Measurements from ENCODE around the gene ANKRD13A. TPM values are rescaled to one million over a fixed set of nuclear protein-coding genes. Genes with fewer than 3 reads are reported as not detected.

ANKRD13A gene
- total RNA-seq, 1 donor from 2014 or later, result 108 TPM

- Histone ChIP-seq H3K9me3 (no peaks in the 10 kb centered on the region), H3K4me3 (no peak overlapping the region), H3K36me3 (peaks cover 0 to 59% of the 10 kb centered on the region in 2 donors), H3K27me3 (no peaks in the 10 kb centered on the region), H3K27ac (no peak overlapping the region), H3K4me1 (no peaks in the 10 kb centered on the region)
- intact Hi-C loops (cut with DNase I), result no loop called here
- DNase-seq (ENCODE audit: extremely low spot score in 2 of 2), result no peak
- no peak for TF ChIP-seq POLR2A (IDR thresholded peaks at IDR 0.05)
- no peak for TF ChIP-seq POLR2AphosphoS5 (IDR thresholded peaks at IDR 0.05; ENCODE audit: insufficient read depth in 1 of 2, low read depth in 1 of 2)
- TF ChIP-seq CTCF (IDR thresholded peaks at IDR 0.05), result no peak
Observed at GRCh38 chr12:109961201-109961600, 38.0 kb upstream of the ANKRD13A start.

- no peak overlapping the region for H3K27ac ChIP-seq
- H3K4me3 ChIP-seq, result no peak overlapping the region
- H3K27me3 ChIP-seq, result no peaks in the 10 kb centered on the region
- peaks cover 0 to 59% of the 10 kb centered on the region in 2 donors for H3K36me3 ChIP-seq
- TF ChIP-seq POLR2AphosphoS5 (IDR thresholded peaks at IDR 0.05; ENCODE audit: insufficient read depth in 1 of 2, low read depth in 1 of 2) (no peak), POLR2A (IDR thresholded peaks at IDR 0.05) (no peak), CTCF (IDR thresholded peaks at IDR 0.05) (no peak)
- no peaks in the 10 kb centered on the region for H3K9me3 ChIP-seq
- H3K4me1 ChIP-seq, result no peaks in the 10 kb centered on the region
- no peak for DNase-seq (ENCODE audit: extremely low spot score in 2 of 2)
- intact Hi-C loops (cut with DNase I), result no loop called here
Observed at GRCh38 chr12:109961612-109962011, 37.6 kb upstream of the ANKRD13A start.

- DNase-seq (ENCODE audit: extremely low spot score in 2 of 2), result no peak
- no peak for TF ChIP-seq POLR2AphosphoS5 (IDR thresholded peaks at IDR 0.05; ENCODE audit: insufficient read depth in 1 of 2, low read depth in 1 of 2)
- TF ChIP-seq POLR2A (IDR thresholded peaks at IDR 0.05), result no peak
- no peak for TF ChIP-seq CTCF (IDR thresholded peaks at IDR 0.05)
- Histone ChIP-seq H3K27me3 (no peaks in the 10 kb centered on the region), H3K9me3 (no peaks in the 10 kb centered on the region), H3K4me3 (no peak overlapping the region), H3K27ac (no peak overlapping the region), H3K36me3 (peaks cover 0 to 59% of the 10 kb centered on the region in 2 donors), H3K4me1 (no peaks in the 10 kb centered on the region)
- intact Hi-C loops (cut with DNase I), result no loop called here
Observed at GRCh38 chr12:109962398-109962797, 36.8 kb upstream of the ANKRD13A start.

GRCh38 chr12:109963330-109963729 is 35.9 kb upstream of the ANKRD13A start:
- no peak overlapping the region for H3K4me3 ChIP-seq
- intact Hi-C loops (cut with DNase I), result no loop called here
- no peaks in the 10 kb centered on the region for H3K9me3 ChIP-seq
- no peak for DNase-seq (ENCODE audit: extremely low spot score in 2 of 2)
- H3K4me1 ChIP-seq, result no peaks in the 10 kb centered on the region
- no peak for TF ChIP-seq CTCF (IDR thresholded peaks at IDR 0.05)
- no peak for TF ChIP-seq POLR2AphosphoS5 (IDR thresholded peaks at IDR 0.05; ENCODE audit: insufficient read depth in 1 of 2, low read depth in 1 of 2)
- no peak for TF ChIP-seq POLR2A (IDR thresholded peaks at IDR 0.05)
- no peaks in the 10 kb centered on the region for H3K27me3 ChIP-seq
- H3K36me3 ChIP-seq, result peaks cover 0 to 59% of the 10 kb centered on the region in 2 donors
- no peak overlapping the region for H3K27ac ChIP-seq

GRCh38 chr12:109963743-109964429 is 35.3 kb upstream of the ANKRD13A start:
- TF ChIP-seq POLR2AphosphoS5 (IDR thresholded peaks at IDR 0.05; ENCODE audit: insufficient read depth in 1 of 2, low read depth in 1 of 2) (no peak), POLR2A (IDR thresholded peaks at IDR 0.05) (no peak), CTCF (IDR thresholded peaks at IDR 0.05) (no peak)
- no peak overlapping the region for H3K27ac ChIP-seq
- H3K27me3 ChIP-seq, result no peaks in the 10 kb centered on the region
- DNase-seq (ENCODE audit: extremely low spot score in 2 of 2), result no peak
- H3K4me3 ChIP-seq, result no peak overlapping the region
- H3K36me3 ChIP-seq, result peaks cover 0 to 57% of the 10 kb centered on the region in 2 donors
- no peaks in the 10 kb centered on the region for H3K4me1 ChIP-seq
- intact Hi-C loops (cut with DNase I), result no loop called here
- no peaks in the 10 kb centered on the region for H3K9me3 ChIP-seq

Measured in vagina (tissue), 2 donors.